ENCODE data around the gene RFNG.

RFNG gene

GRCh38 chr17:82056729-82057621 is 5.4 kb upstream of the RFNG start:
- no peak for DNase-seq

GRCh38 chr17:82055965-82056728 is 4.5 kb upstream of the RFNG start:
- DNase-seq: no peak

GRCh38 chr17:82055023-82055964 is 3.7 kb upstream of the RFNG start:
- no peak for DNase-seq

- no peak for DNase-seq
Observed at GRCh38 chr17:82054351-82055022, 2.9 kb upstream of the RFNG start.

GRCh38 chr17:82053556-82054263 is 2.1 kb upstream of the RFNG start:
- no peak for DNase-seq

- DNase-seq: no peak
Observed at GRCh38 chr17:82053130-82053529, 1.5 kb upstream of the RFNG start.

- no peak for DNase-seq
Observed at GRCh38 chr17:82052638-82053059, 1.0 kb upstream of the RFNG start.

GRCh38 chr17:82050761-82051641 is 610 bp downstream of the RFNG start:
- DNase-seq: no peak

- DNase-seq: no peak
Observed at GRCh38 chr17:82050152-82050760, 1.4 kb downstream of the RFNG start.

GRCh38 chr17:82049521-82049971 is 2.1 kb downstream of the RFNG start:
- DNase-seq: no peak

- no peak for DNase-seq
Observed at GRCh38 chr17:82049106-82049505, 2.5 kb downstream of the RFNG start.

GRCh38 chr17:82048571-82048971 is 3.0 kb downstream of the RFNG start:
- DNase-seq: no peak

GRCh38 chr17:82047914-82048570 is 3.6 kb downstream of the RFNG start:
- no peak for DNase-seq

- DNase-seq: no peak
Observed at GRCh38 chr17:82047379-82047778, 4.2 kb downstream of the RFNG start.

GRCh38 chr17:82046903-82047302 is 4.7 kb downstream of the RFNG start:
- no peak for DNase-seq

GRCh38 chr17:82045936-82046484 is 5.6 kb downstream of the RFNG start:
- DNase-seq: no peak

- DNase-seq: no peak
Observed at GRCh38 chr17:82043507-82043906, 8.1 kb downstream of the RFNG start.

- no peak for DNase-seq
Observed at GRCh38 chr17:82042649-82043048, 9.0 kb downstream of the RFNG start.

- no peak for DNase-seq
Observed at GRCh38 chr17:82041144-82041814, 10.3 kb downstream of the RFNG start.
